ENCODE results near the gene SUSD3.

The SUSD3 gene

DNA sequence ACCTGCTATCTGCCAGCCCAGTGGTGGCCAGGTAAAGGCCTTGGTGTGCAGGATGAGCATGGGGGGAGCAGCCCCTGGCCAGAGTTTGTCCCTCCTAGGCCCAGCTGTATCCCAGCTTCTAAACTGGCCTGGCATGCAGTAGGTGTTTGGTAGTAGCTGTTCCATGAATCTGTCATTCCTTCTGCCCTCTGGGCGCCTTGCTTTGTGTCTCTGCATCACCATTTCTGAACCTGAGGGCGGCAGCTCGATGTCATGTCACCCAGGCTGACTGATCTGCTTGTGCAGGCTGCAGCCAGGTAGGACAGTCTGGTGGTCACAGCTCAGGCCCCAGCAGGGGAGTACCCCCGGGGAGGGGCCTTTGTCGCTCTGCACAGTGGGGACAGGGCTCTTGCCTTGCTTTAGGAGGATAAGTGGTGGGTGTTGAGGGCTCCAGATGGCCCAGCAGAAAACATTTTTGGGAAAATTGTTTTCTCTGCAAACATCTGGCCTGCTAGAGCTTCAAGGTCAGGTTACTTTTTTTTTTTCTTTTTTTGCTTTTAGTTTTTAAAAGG, 4.6 kb upstream of the SUSD3 start:
- Histone ChIP-seq H3K27ac (no peak overlapping the region), H3K9ac (ENCODE audit: insufficient read length) (no peak overlapping the region), H3K9me3 (ENCODE audit: low read depth, low read length) (no peaks in the 10 kb centered on the region), H3K4me3 (no peak overlapping the region), H3K36me3 (ENCODE audit: insufficient read depth, low read length) (no peaks in the 10 kb centered on the region)
- TF ChIP-seq FOXP2 (optimal IDR thresholded peaks at IDR 0.05; ENCODE audit: control extremely low read depth, extremely low read length, insufficient read depth): no peak
- TF ChIP-seq EZH2 (IDR thresholded peaks at IDR 0.05): no peak
- TF ChIP-seq POLR2AphosphoS5 (IDR thresholded peaks at IDR 0.05; ENCODE audit: borderline replicate concordance, low read depth, low read length): no peak
- DNase-seq (ENCODE audit: low read depth, low spot score): no peak

DNA sequence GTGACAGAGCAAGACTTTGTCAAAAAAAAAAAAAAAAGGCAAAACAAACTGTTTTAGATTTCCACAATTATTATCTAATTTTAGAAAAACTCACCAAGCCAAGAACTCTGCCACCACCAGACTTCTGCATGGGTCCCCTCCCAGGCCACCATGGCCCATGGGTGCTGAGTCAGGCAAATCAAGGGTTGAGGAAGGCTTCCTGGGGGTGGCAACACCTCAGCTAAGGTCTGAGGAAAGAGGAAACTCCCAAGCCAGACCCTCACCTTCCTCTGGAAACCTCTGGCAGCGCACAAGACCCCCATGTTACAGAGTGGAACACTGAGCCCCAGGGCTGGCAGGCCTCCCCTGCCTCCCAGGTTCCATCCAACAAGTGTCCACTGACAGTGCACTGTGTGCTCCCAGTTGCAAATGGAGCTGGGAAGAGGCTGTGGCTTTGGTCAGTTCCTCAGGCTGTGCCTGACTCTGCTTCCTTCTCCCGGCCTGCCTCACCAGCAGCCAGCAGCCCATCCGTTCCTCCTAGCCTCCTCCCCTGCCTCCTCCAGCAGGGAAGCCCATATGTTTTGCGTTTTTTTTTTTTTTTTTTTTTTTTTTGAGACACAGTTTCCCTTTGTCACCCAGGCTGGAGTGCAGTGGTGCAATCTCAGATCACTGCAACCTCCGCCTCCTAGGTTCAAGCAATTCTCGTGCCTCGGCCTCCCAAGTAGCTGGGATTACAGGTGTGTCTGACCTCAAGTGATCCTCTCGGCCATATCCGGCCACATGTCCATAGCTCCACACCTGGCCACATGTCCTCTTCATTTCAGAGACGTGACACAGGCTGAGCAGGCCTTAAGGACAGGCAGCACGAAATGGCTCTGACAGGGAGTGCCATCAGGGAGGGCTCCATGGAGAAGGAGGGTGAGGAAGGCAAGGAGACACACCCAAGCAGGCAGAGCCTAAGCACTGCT, 3.5 kb upstream of the SUSD3 start:
- DNase-seq (ENCODE audit: low read depth, low spot score): no peak
- TF ChIP-seq FOXP2 (optimal IDR thresholded peaks at IDR 0.05; ENCODE audit: control extremely low read depth, extremely low read length, insufficient read depth): no peak
- TF ChIP-seq EZH2 (IDR thresholded peaks at IDR 0.05): no peak
- no peak for TF ChIP-seq POLR2AphosphoS5 (IDR thresholded peaks at IDR 0.05; ENCODE audit: borderline replicate concordance, low read depth, low read length)
- H3K36me3 ChIP-seq (ENCODE audit: insufficient read depth, low read length): no peaks in the 10 kb centered on the region
- no peak overlapping the region for H3K9ac ChIP-seq (ENCODE audit: insufficient read length)
- H3K4me3 ChIP-seq: no peak overlapping the region
- H3K27ac ChIP-seq: no peak overlapping the region
- H3K9me3 ChIP-seq (ENCODE audit: low read depth, low read length): no peaks in the 10 kb centered on the region

DNA sequence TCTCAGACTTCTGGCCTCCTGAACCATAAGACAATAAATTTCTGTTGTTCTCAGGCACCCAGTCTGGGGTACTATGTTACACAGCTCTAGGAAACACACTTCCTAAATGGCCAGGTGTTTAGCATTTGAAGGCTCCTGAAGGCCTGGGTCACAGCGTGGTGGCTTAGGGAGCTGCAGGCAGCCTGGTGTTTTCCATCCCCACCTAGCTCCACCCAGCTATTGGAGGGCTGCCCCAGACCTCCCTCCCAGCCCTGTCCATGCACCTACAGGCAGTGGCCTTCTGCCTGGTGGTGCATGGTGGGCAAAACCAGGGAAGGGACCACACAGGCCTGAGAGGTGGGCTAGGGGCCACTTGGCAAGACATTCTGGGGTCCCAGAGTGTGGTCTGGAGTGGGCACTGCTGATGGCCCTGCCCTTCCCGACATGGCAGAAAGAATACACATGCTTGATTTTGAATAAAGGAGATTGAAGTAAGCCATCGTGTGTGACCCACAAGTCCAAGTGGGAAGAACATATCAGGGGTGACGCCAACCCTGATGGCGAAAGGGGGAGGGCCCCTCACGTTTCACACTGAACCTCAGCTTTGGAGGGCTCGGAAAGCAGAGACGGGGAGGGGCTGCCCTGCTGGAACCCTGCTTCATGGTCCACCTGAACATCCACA, 1.3 kb upstream of the SUSD3 start:
- Histone ChIP-seq H3K9ac (ENCODE audit: insufficient read length) (no peak overlapping the region), H3K4me3 (no peak overlapping the region), H3K9me3 (ENCODE audit: low read depth, low read length) (no peaks in the 10 kb centered on the region), H3K27ac (no peak overlapping the region), H3K36me3 (ENCODE audit: insufficient read depth, low read length) (no peaks in the 10 kb centered on the region)
- no peak for DNase-seq (ENCODE audit: low read depth, low spot score)
- TF ChIP-seq FOXP2 (optimal IDR thresholded peaks at IDR 0.05; ENCODE audit: control extremely low read depth, extremely low read length, insufficient read depth) (no peak), EZH2 (IDR thresholded peaks at IDR 0.05) (no peak), POLR2AphosphoS5 (IDR thresholded peaks at IDR 0.05; ENCODE audit: borderline replicate concordance, low read depth, low read length) (no peak)

DNA sequence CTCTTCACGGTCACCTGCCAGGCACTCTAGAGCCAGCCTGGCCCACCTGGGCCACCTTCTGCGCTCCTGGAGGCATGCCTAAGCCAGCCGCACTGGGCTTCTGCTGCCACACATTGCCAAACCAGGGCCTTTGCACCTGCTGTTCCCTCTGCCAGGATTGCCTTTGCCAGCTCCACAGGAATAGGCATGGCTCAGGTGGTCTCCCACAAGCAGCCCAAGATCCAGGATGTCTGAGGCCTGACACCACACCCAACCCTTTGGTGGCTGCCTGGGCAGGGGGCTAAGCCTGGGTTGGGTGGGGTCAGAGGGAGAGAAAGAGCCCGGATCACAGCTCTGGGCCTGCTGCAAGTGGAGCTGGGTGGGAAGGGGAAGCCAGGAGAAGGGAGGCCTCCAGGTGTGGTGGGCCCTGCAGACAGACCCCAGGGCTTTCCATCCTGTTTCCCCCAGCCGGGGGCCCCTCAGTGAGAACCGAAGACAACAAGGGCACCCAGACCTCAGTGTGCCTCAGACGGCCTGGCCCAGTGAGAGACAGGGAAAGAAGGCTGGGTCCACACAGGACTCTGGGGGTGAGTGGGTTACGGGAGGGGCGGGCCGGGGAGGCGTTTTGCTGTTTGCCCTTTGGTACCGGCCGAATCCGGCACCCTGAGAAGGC, 672 bp upstream of the SUSD3 start:
- Histone ChIP-seq H3K9me3 (ENCODE audit: low read depth, low read length) (no peaks in the 10 kb centered on the region), H3K9ac (ENCODE audit: insufficient read length) (no peak overlapping the region), H3K36me3 (ENCODE audit: insufficient read depth, low read length) (no peaks in the 10 kb centered on the region), H3K27ac (no peak overlapping the region), H3K4me3 (no peak overlapping the region)
- no peak for DNase-seq (ENCODE audit: low read depth, low spot score)
- TF ChIP-seq FOXP2 (optimal IDR thresholded peaks at IDR 0.05; ENCODE audit: control extremely low read depth, extremely low read length, insufficient read depth): no peak
- TF ChIP-seq EZH2 (IDR thresholded peaks at IDR 0.05): no peak
- no peak for TF ChIP-seq POLR2AphosphoS5 (IDR thresholded peaks at IDR 0.05; ENCODE audit: borderline replicate concordance, low read depth, low read length)

DNA sequence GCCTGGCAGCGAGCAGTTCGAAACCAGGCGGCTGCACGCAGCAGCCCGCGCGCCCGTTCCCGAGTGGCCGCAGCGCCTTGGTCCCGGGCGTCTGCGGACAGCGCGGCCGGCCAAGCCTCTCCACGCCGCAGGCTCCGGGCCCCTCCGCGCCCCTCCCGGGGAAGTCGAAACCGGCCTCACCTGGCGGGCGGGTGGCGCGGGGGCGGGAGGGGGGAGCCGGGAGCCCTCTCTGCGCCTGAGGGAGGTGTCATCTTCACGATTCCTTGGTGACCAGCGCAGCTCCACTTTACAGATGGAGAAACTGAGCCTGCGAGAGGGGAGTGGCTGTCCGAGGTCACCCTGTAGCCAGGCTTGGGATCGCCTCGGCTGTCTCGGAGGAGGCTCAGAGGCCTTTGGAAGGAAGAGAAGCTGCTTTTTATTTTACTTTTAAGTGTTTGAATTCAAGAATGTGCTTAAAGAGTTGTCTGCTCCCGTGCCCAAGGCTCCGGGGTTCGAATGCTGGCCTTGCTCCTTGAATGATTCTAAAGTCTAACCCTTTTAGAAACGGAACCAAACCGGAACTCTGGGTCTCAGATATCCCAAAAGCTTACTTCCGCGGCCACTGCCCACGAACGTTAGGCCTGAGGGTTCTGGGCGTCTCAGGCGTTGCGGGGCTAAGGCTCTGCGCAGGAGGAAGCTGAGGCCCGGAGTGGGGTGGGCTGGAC, 662 bp downstream of the SUSD3 start:
- no peak for DNase-seq (ENCODE audit: low read depth, low spot score)
- H3K27ac ChIP-seq: no peak overlapping the region
- no peaks in the 10 kb centered on the region for H3K9me3 ChIP-seq (ENCODE audit: low read depth, low read length)
- H3K36me3 ChIP-seq (ENCODE audit: insufficient read depth, low read length): no peaks in the 10 kb centered on the region
- H3K9ac ChIP-seq (ENCODE audit: insufficient read length): no peak overlapping the region
- TF ChIP-seq FOXP2 (optimal IDR thresholded peaks at IDR 0.05; ENCODE audit: control extremely low read depth, extremely low read length, insufficient read depth) (no peak), POLR2AphosphoS5 (IDR thresholded peaks at IDR 0.05; ENCODE audit: borderline replicate concordance, low read depth, low read length) (no peak), EZH2 (IDR thresholded peaks at IDR 0.05) (no peak)
- H3K4me3 ChIP-seq: no peak overlapping the region

DNA sequence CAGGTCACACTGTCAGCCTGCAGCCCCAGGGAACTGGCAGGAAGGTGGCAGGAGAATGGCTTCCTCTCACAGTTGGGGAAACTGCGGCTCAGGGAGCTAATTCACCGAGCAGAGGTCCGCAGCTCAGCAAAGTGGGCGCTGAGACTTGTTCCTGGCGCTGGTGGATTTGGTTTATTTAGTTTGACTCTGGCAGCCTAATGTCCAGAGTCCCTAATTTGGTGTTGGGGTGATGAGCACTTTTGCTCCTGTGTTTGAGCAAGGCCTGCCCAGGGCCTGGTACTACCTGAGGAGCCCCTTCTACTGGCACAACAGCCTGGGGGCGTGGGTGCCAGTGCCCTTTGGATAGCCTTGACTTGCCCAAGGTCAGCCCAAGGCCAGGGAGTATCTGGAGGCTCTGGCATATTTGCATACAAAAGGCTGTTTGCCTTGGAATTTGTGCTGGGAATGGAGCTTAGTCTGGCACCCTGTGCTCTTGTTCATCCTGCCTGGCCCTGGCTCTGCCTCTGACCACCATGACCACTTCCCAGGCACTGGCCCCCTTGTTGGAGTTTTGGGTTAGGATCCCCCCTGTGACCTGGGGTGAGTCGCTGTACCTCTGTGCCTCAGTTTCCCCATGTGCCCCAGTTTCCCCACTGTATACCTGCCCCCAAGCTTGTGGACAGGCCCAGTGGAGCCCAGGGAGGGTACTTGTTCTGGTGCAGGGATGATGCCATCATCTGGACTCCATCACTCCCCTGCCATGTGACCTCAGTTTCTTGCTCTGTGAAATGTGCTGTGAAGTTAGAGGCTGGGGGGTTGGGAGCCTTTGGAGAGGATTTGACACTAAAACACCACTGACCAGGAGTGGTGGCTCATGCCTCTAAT, 1.4 kb downstream of the SUSD3 start:
- H3K36me3 ChIP-seq (ENCODE audit: insufficient read depth, low read length): no peaks in the 10 kb centered on the region
- TF ChIP-seq FOXP2 (optimal IDR thresholded peaks at IDR 0.05; ENCODE audit: control extremely low read depth, extremely low read length, insufficient read depth) (no peak), POLR2AphosphoS5 (IDR thresholded peaks at IDR 0.05; ENCODE audit: borderline replicate concordance, low read depth, low read length) (no peak), EZH2 (IDR thresholded peaks at IDR 0.05) (no peak)
- no peak overlapping the region for H3K27ac ChIP-seq
- DNase-seq (ENCODE audit: low read depth, low spot score): no peak
- no peak overlapping the region for H3K9ac ChIP-seq (ENCODE audit: insufficient read length)
- H3K4me3 ChIP-seq: no peak overlapping the region
- no peaks in the 10 kb centered on the region for H3K9me3 ChIP-seq (ENCODE audit: low read depth, low read length)

DNA sequence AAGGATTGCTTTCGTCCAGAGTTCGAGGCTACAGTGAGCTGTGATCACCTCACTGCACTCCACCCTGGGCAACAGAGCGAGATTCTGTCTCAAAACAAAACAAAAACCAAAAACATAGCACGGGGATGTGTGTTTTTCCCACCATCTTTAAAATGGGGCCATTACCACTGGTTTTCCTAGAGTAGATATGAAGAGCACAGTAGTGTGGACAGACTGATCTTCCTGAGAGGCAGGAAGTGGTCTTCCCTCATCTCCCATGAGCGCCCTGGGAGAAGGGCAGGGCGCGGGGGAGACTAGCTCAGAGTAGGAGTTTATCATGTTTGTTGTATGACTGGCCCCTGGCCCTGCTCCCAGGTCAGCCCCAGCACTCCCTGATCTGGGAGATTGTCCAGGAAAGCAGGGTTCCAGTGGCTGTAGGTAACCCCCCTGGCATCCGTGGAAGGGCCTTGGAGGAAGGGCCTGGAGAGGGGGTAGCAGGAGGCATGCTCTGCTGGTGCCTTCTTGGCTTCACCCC, 2.3 kb downstream of the SUSD3 start:
- no peak for DNase-seq (ENCODE audit: low read depth, low spot score)
- Histone ChIP-seq H3K9ac (ENCODE audit: insufficient read length) (no peak overlapping the region), H3K4me3 (no peak overlapping the region), H3K27ac (no peak overlapping the region), H3K9me3 (ENCODE audit: low read depth, low read length) (no peaks in the 10 kb centered on the region), H3K36me3 (ENCODE audit: insufficient read depth, low read length) (no peaks in the 10 kb centered on the region)
- TF ChIP-seq POLR2AphosphoS5 (IDR thresholded peaks at IDR 0.05; ENCODE audit: borderline replicate concordance, low read depth, low read length) (no peak), EZH2 (IDR thresholded peaks at IDR 0.05) (no peak), FOXP2 (optimal IDR thresholded peaks at IDR 0.05; ENCODE audit: control extremely low read depth, extremely low read length, insufficient read depth) (no peak)
